NB4 (cell line): Measurements from ENCODE around the gene ARL4A.

Source experiments
- CTCF ChIP-seq: IDR thresholded peaks from one replicate; pipeline ENCODE4 v1.5.1; 2012; ENCODE audit warnings: low read depth, low read length
- POLR2A ChIP-seq: IDR thresholded peaks from 2 replicates; pipeline ENCODE4 v1.6.1; 2011; ENCODE audit warnings: mild to moderate bottlenecking; ENCODE audit not compliant: insufficient read length; ENCODE audit errors: extremely low read depth
- TF ChIP-seq, protein P1 (sequence below): IDR thresholded peaks from 2 replicates; pipeline ENCODE4 v1.6.1; 2011; ENCODE audit warnings: low read depth, low read length

DNA sequence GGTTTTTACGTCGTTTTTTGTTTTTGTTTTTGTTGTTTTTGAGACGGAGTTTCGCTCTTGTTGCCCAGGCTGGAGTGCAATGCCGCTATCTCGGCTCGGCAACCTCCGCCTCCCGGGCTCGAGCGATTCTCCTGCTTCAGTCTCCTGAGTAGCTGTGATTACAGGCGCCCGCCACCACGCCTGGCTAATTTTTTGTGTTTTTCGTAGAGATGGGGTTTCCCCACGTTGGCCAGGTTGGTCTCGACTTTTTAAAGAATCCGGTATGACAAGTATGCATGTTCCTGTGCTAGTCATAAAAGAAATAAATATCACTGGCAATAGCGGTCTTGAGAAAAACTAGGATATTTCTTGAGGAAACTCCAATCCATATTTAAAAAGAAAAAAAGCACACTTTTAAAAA is 2.7 kb upstream of the ARL4A start:
- no peak for TF ChIP-seq CTCF
- no peak for TF ChIP-seq POLR2A
- TF ChIP-seq, protein P1, sequence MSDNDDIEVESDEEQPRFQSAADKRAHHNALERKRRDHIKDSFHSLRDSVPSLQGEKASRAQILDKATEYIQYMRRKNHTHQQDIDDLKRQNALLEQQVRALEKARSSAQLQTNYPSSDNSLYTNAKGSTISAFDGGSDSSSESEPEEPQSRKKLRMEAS: no peak
